Activated naive CD8-positive, alpha-beta T cell (primary cell): ENCODE measurements around the gene CHRM5.
"Not testable (repeated sequence)": the region's sequence is repeated elsewhere in the genome, so short reads cannot be mapped to it uniquely, and the experiment has no call there.

Source experiments
- H3K27ac Mint-ChIP-seq: one replicate; pipeline ENCODE4 v1.8.0; 2021; ENCODE audit warnings: mixed read lengths
- H3K27me3 Mint-ChIP-seq: one replicate; pipeline ENCODE4 v1.8.0; 2021; ENCODE audit warnings: mixed read lengths
- H3K36me3 Mint-ChIP-seq: one replicate; pipeline ENCODE4 v1.8.0; 2021; ENCODE audit warnings: mixed read lengths
- H3K4me1 Mint-ChIP-seq: one replicate; pipeline ENCODE4 v1.8.0; 2021; ENCODE audit warnings: low read depth, mixed read lengths
- H3K4me3 Mint-ChIP-seq: one replicate; pipeline ENCODE4 v1.8.0; 2021; ENCODE audit warnings: mild to moderate bottlenecking, mixed read lengths
- H3K9me3 Mint-ChIP-seq: one replicate; pipeline ENCODE4 v1.8.0; 2021; ENCODE audit warnings: low read depth, mixed read lengths

The CHRM5 gene

GRCh38 chr15:33968821-33969220 is 524 bp downstream of the CHRM5 start:
- Mint-ChIP-seq H3K4me3 (no peak overlapping the region), H3K27ac (no peak overlapping the region), H3K36me3 (no peaks in the 10 kb centered on the region), H3K27me3 (no peaks in the 10 kb centered on the region), H3K4me1 (no peaks in the 10 kb centered on the region), H3K9me3 (no peaks in the 10 kb centered on the region)

- Mint-ChIP-seq H3K27me3 (no peaks in the 10 kb centered on the region), H3K4me3 (no peak overlapping the region), H3K27ac (no peak overlapping the region), H3K9me3 (no peaks in the 10 kb centered on the region), H3K4me1 (no peaks in the 10 kb centered on the region), H3K36me3 (peaks cover 5% of the 10 kb centered on the region)
These were observed 3.5 kb downstream of the CHRM5 start for GRCh38 chr15:33971811-33972210.

- H3K9me3 Mint-ChIP-seq = no peaks in the 10 kb centered on the region
- no peaks in the 10 kb centered on the region for H3K4me1 Mint-ChIP-seq
- H3K27ac Mint-ChIP-seq = no peak overlapping the region
- peaks cover 5% of the 10 kb centered on the region for H3K36me3 Mint-ChIP-seq
- H3K27me3 Mint-ChIP-seq = no peaks in the 10 kb centered on the region
- H3K4me3 Mint-ChIP-seq = no peak overlapping the region
These were observed 6.8 kb downstream of the CHRM5 start for GRCh38 chr15:33975022-33975565.

- Mint-ChIP-seq H3K27ac (no peak overlapping the region), H3K36me3 (peaks cover 4% of the 10 kb centered on the region)
These were observed 11.9 kb downstream of the CHRM5 start for GRCh38 chr15:33980159-33980558.

GRCh38 chr15:33982516-33982915 is 14.2 kb downstream of the CHRM5 start:
- H3K9me3 Mint-ChIP-seq = no peaks in the 10 kb centered on the region
- no peak overlapping the region for H3K27ac Mint-ChIP-seq
- peaks cover 4% of the 10 kb centered on the region for H3K36me3 Mint-ChIP-seq
- no peak overlapping the region for H3K4me3 Mint-ChIP-seq
- H3K27me3 Mint-ChIP-seq = no peaks in the 10 kb centered on the region
- no peaks in the 10 kb centered on the region for H3K4me1 Mint-ChIP-seq

More at GRCh38 chr15:33980159-33980558, 11.9 kb downstream of the CHRM5 start:
- Mint-ChIP-seq H3K4me1 (no peaks in the 10 kb centered on the region), H3K4me3 (no peak overlapping the region), H3K27me3 (no peaks in the 10 kb centered on the region), H3K9me3 (no peaks in the 10 kb centered on the region)

- Mint-ChIP-seq H3K27ac (no peak overlapping the region), H3K27me3 (no peaks in the 10 kb centered on the region), H3K4me1 (no peaks in the 10 kb centered on the region), H3K36me3 (peaks cover 11% of the 10 kb centered on the region), H3K9me3 (no peaks in the 10 kb centered on the region), H3K4me3 (no peak overlapping the region)
These were observed 17.0 kb downstream of the CHRM5 start for GRCh38 chr15:33985287-33985686.

GRCh38 chr15:33985751-33986150 is 17.5 kb downstream of the CHRM5 start:
- Mint-ChIP-seq H3K36me3 (peaks cover 11% of the 10 kb centered on the region), H3K27me3 (no peaks in the 10 kb centered on the region), H3K9me3 (no peaks in the 10 kb centered on the region), H3K27ac (no peak overlapping the region), H3K4me3 (no peak overlapping the region), H3K4me1 (no peaks in the 10 kb centered on the region)

GRCh38 chr15:33987444-33987843 is 19.1 kb downstream of the CHRM5 start:
- Mint-ChIP-seq H3K27me3 (no peaks in the 10 kb centered on the region), H3K4me3 (no peak overlapping the region), H3K36me3 (peaks cover 14% of the 10 kb centered on the region), H3K4me1 (no peaks in the 10 kb centered on the region), H3K9me3 (no peaks in the 10 kb centered on the region), H3K27ac (no peak overlapping the region)

GRCh38 chr15:33988384-33988783 is 20.1 kb downstream of the CHRM5 start:
- H3K27me3 Mint-ChIP-seq = no peaks in the 10 kb centered on the region
- H3K9me3 Mint-ChIP-seq = no peaks in the 10 kb centered on the region
- no peak overlapping the region for H3K4me3 Mint-ChIP-seq
- peaks cover 14% of the 10 kb centered on the region for H3K36me3 Mint-ChIP-seq
- no peak overlapping the region for H3K27ac Mint-ChIP-seq
- H3K4me1 Mint-ChIP-seq = no peaks in the 10 kb centered on the region

- peaks cover 8% of the 10 kb centered on the region for H3K36me3 Mint-ChIP-seq
- H3K4me1 Mint-ChIP-seq = no peaks in the 10 kb centered on the region
- no peak overlapping the region for H3K27ac Mint-ChIP-seq
- no peaks in the 10 kb centered on the region for H3K27me3 Mint-ChIP-seq
- H3K9me3 Mint-ChIP-seq = no peaks in the 10 kb centered on the region
- no peak overlapping the region for H3K4me3 Mint-ChIP-seq
These were observed 25.8 kb downstream of the CHRM5 start for GRCh38 chr15:33994005-33994615.

- H3K9me3 Mint-ChIP-seq, H3K4me1 Mint-ChIP-seq, H3K27ac Mint-ChIP-seq, H3K27me3 Mint-ChIP-seq, H3K36me3 Mint-ChIP-seq, H3K4me3 Mint-ChIP-seq: not testable (repeated sequence)
These were observed 27.4 kb downstream of the CHRM5 start for GRCh38 chr15:33995666-33996065.

GRCh38 chr15:34001536-34001935 is 33.2 kb downstream of the CHRM5 start:
- Mint-ChIP-seq H3K4me3 (no peak overlapping the region), H3K4me1 (no peaks in the 10 kb centered on the region), H3K27me3 (no peaks in the 10 kb centered on the region), H3K9me3 (no peaks in the 10 kb centered on the region), H3K27ac (no peak overlapping the region), H3K36me3 (peaks cover 10% of the 10 kb centered on the region)

- no peak overlapping the region for H3K4me3 Mint-ChIP-seq
- H3K27me3 Mint-ChIP-seq = no peaks in the 10 kb centered on the region
- no peaks in the 10 kb centered on the region for H3K9me3 Mint-ChIP-seq
- H3K27ac Mint-ChIP-seq = no peak overlapping the region
- H3K4me1 Mint-ChIP-seq = no peaks in the 10 kb centered on the region
- peaks cover 8% of the 10 kb centered on the region for H3K36me3 Mint-ChIP-seq
These were observed 38.1 kb downstream of the CHRM5 start for GRCh38 chr15:34006381-34006780.

- Mint-ChIP-seq H3K27ac (no peak overlapping the region), H3K36me3 (peaks cover 2% of the 10 kb centered on the region), H3K4me1 (no peaks in the 10 kb centered on the region), H3K27me3 (no peaks in the 10 kb centered on the region), H3K4me3 (no peak overlapping the region), H3K9me3 (no peaks in the 10 kb centered on the region)
These were observed 41.4 kb downstream of the CHRM5 start for GRCh38 chr15:34009656-34010055.

GRCh38 chr15:34010921-34011320 is 42.6 kb downstream of the CHRM5 start:
- H3K36me3 Mint-ChIP-seq = peaks cover 5% of the 10 kb centered on the region
- no peaks in the 10 kb centered on the region for H3K9me3 Mint-ChIP-seq
- no peaks in the 10 kb centered on the region for H3K4me1 Mint-ChIP-seq
- H3K4me3 Mint-ChIP-seq = no peak overlapping the region
- no peak overlapping the region for H3K27ac Mint-ChIP-seq
- H3K27me3 Mint-ChIP-seq = no peaks in the 10 kb centered on the region

GRCh38 chr15:34011481-34011880 is 43.2 kb downstream of the CHRM5 start:
- no peak overlapping the region for H3K27ac Mint-ChIP-seq
- H3K27me3 Mint-ChIP-seq = no peaks in the 10 kb centered on the region
- H3K4me3 Mint-ChIP-seq = no peak overlapping the region
- H3K9me3 Mint-ChIP-seq = no peaks in the 10 kb centered on the region
- no peaks in the 10 kb centered on the region for H3K4me1 Mint-ChIP-seq
- H3K36me3 Mint-ChIP-seq = peaks cover 5% of the 10 kb centered on the region
